ENCODE results near the gene ASTN1.
A peak's percentile ranks its signal among the peaks of the same experiment; 100 is the strongest.

ASTN1 gene

GRCh38 chr1:176983731-176984130 lies 180.8 kb downstream of the ASTN1 start:
- DNase-seq = no peak

GRCh38 chr1:176976771-176977170 lies 187.7 kb downstream of the ASTN1 start:
- DNase-seq = no peak

GRCh38 chr1:176976225-176976624 lies 188.3 kb downstream of the ASTN1 start:
- DNase-seq = no peak

- no peak for DNase-seq
These were observed 199.8 kb downstream of the ASTN1 start for GRCh38 chr1:176964687-176965086.

- DNase-seq = no peak
These were observed 201.3 kb downstream of the ASTN1 start for GRCh38 chr1:176963181-176963580.

GRCh38 chr1:176961678-176962077 lies 202.8 kb downstream of the ASTN1 start:
- DNase-seq = no peak

- no peak for DNase-seq
These were observed 205.2 kb downstream of the ASTN1 start for GRCh38 chr1:176959191-176959820.

GRCh38 chr1:176957603-176958002 lies 206.9 kb downstream of the ASTN1 start:
- DNase-seq = no peak

- DNase-seq = no peak
These were observed 210.3 kb downstream of the ASTN1 start for GRCh38 chr1:176954242-176954641.

GRCh38 chr1:176950736-176951324 lies 213.7 kb downstream of the ASTN1 start:
- no peak for DNase-seq

GRCh38 chr1:176949033-176949662 lies 215.4 kb downstream of the ASTN1 start:
- peak; percentile 45 for DNase-seq

- DNase-seq = no peak
These were observed 219.9 kb downstream of the ASTN1 start for GRCh38 chr1:176944606-176945005.

- DNase-seq = no peak
These were observed 220.7 kb downstream of the ASTN1 start for GRCh38 chr1:176943783-176944182.

- DNase-seq = no peak
These were observed 222.2 kb downstream of the ASTN1 start for GRCh38 chr1:176942346-176942745.

- DNase-seq = no peak
These were observed 224.5 kb downstream of the ASTN1 start for GRCh38 chr1:176939993-176940392.

- no peak for DNase-seq
These were observed 226.1 kb downstream of the ASTN1 start for GRCh38 chr1:176938375-176938774.

- no peak for DNase-seq
These were observed 230.1 kb downstream of the ASTN1 start for GRCh38 chr1:176934370-176934769.

- DNase-seq = no peak
These were observed 232.1 kb downstream of the ASTN1 start for GRCh38 chr1:176932114-176933104.

GRCh38 chr1:176931526-176931925 lies 233.0 kb downstream of the ASTN1 start:
- no peak for DNase-seq

GRCh38 chr1:176926330-176927086 lies 238.0 kb downstream of the ASTN1 start:
- DNase-seq = no peak

- DNase-seq = no peak
These were observed 239.3 kb downstream of the ASTN1 start for GRCh38 chr1:176925223-176925622.

GRCh38 chr1:176923283-176923682 lies 241.2 kb downstream of the ASTN1 start:
- no peak for DNase-seq

Data from fibroblast of skin of abdomen (primary cell).